KOPT-K1 (cell line): Measurements from ENCODE around the gene FGR.

Experiments
- H3K27ac ChIP-seq: fragments of 200-600 bp; sonication (generic); 2 replicates; pipeline ENCODE4 v1.5.1; 2016; ENCODE audit warnings: antibody characterized with exemption, mild to moderate bottlenecking, low read depth, low read length; ENCODE audit not compliant: poor library complexity, severe bottlenecking
- H3K36me3 ChIP-seq: fragments of 200-600 bp; sonication (generic); 2 replicates; pipeline ENCODE4 v1.5.1; 2017; ENCODE audit warnings: antibody characterized with exemption, mild to moderate bottlenecking, low read length, moderate library complexity; ENCODE audit not compliant: insufficient read depth
- H3K9me3 ChIP-seq: fragments of 200-600 bp; sonication (generic); 2 replicates; pipeline ENCODE4 v1.5.1; 2017; ENCODE audit warnings: antibody characterized with exemption, low read length, mild to moderate bottlenecking; ENCODE audit not compliant: insufficient read depth, poor library complexity, severe bottlenecking

FGR gene

DNA sequence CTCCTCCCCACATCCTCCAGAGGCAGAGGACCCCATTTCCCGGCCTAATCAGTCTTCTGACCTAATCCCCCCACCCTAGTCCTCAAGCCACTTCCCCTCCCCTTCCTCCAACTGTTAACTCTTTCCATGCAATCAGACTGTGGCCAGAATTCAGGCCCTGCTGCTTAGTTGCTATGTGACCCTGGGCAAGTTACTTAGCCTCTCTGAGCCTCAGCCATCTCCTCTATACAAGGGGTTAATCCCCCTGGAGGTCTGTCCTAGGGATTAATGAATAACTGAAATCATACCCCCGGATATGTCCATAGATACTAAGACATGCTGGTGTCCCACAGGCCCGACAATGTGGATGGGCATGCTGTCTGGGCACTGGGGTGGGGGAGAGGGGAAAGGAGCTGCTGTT lies 49.3 kb downstream of the FGR start:
- Histone ChIP-seq H3K36me3 (peaks cover 16% of the 10 kb centered on the region; the same call in 1 of the 2 replicates), H3K27ac (no peak overlapping the region), H3K9me3 (no peaks in the 10 kb centered on the region)

DNA sequence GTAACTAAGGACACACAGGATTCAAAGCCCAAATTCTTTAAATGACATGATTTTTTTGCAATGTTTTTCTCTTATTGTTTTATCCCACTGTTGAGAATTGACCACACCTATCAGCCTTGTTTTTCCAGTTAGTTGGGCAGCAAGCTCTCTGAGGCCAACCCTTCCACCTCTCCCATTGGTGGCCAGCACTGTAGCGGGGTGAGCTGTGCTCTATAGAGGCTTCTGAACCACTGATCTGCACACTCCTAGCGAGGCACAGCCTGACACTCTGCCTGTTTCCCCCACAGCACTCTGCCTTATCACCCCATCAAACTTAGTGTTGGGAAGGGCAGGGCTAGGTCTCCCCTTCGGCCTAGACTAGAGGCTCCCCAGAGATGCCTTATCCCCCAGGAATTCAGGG lies 50.5 kb downstream of the FGR start:
- H3K27ac ChIP-seq, result no peak overlapping the region
- H3K36me3 ChIP-seq, result peaks cover 12% of the 10 kb centered on the region; the same call in 1 of the 2 replicates
- no peaks in the 10 kb centered on the region for H3K9me3 ChIP-seq

DNA sequence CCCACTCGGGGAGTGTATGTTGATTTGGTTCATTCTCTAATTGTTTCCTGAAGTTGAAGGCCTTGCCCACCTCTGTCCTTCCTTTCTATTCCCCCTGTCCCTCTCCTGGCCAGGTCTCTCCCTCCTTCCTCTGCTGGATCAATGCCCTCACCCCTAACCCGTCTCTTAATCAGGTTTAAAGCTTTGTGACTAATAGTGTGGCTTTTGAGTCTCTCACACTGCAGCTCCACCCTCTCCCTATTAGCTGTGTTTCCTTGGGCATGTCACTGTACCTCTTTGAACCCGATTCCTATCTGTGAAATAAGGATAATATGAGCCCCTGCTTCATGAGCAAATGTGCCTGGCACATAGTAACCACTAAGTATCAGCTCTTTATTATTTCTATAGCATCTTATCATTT lies 51.5 kb downstream of the FGR start:
- no peak overlapping the region for H3K27ac ChIP-seq
- H3K9me3 ChIP-seq, result no peaks in the 10 kb centered on the region
- H3K36me3 ChIP-seq, result peaks cover 8% of the 10 kb centered on the region; the same call in 1 of the 2 replicates

DNA sequence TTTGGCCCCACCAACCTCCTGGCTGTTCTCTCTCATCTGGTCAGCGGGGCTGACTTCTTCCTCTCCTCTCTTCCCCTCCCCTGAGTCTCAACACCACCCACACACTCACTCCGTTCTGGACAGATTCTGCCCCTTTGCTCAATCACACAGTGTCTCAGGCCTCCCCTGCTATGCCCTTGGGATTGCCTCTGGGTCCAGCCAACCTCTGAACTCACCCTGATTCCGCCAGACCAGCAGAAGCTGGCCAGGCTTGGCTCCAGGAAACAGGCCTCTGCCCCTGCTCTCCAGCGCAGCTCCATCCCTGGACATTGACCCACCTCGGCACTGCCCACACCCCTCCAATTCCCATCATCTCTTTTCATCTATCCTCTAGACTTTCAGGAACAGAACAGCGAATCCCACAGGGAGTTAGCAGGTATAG lies 53.2 kb downstream of the FGR start:
- no peaks in the 10 kb centered on the region for H3K36me3 ChIP-seq
- H3K27ac ChIP-seq, result no peak overlapping the region
- no peaks in the 10 kb centered on the region for H3K9me3 ChIP-seq

DNA sequence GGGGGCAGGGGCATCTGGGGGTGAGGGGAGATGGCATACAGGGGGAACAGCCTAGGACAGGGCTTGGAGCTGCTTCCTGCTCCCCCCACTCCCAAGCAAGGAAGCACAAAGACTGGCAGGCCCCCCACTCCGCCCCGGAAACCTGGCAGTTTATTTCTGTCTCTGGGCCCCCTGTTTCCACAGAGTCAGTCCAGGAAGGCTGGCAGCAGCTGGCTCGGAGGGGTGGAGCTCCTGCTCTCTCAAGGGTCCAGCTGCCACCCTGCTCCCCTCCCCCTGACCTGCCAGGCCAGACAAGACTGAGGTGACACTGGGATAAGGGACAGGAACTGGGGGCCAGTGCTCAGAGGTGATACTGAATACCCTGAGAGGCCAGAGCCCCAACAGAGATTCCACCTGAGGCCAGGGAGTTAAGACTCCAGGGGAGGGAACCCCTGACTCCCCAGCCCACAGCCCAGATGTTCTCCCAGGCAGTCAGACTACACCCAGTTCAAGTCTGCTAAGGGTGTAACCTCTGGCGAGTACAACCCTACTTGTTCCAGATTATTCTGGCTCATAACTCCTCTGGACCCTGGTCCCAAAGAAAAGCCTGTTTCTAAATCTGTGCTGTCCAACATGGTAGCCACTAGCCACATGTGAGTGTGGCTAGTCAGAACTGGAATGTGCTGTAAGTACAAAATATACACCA lies 57.3 kb downstream of the FGR start:
- Histone ChIP-seq H3K9me3 (no peaks in the 10 kb centered on the region), H3K36me3 (no peaks in the 10 kb centered on the region), H3K27ac (no peak overlapping the region)

DNA sequence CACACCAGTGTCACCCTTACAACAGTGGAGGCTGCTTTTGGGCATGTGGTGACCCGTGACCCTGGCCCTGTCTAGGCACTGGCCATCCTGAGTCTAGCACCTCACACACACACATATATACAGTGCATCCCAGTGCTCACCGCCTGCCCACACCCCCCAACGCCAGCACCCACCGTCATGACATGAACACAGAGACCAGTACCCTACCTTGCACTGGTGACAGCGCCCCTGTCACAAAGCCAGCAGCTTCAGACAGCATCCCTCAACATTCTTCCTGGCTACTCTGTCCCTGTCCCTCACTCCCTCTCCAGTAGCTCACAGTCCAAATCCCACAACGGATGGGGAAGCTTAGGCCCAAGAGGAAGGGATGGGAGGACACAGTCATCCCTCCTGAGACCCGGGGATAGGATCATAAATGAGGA lies 58.2 kb downstream of the FGR start:
- no peaks in the 10 kb centered on the region for H3K36me3 ChIP-seq
- no peak overlapping the region for H3K27ac ChIP-seq
- no peaks in the 10 kb centered on the region for H3K9me3 ChIP-seq

DNA sequence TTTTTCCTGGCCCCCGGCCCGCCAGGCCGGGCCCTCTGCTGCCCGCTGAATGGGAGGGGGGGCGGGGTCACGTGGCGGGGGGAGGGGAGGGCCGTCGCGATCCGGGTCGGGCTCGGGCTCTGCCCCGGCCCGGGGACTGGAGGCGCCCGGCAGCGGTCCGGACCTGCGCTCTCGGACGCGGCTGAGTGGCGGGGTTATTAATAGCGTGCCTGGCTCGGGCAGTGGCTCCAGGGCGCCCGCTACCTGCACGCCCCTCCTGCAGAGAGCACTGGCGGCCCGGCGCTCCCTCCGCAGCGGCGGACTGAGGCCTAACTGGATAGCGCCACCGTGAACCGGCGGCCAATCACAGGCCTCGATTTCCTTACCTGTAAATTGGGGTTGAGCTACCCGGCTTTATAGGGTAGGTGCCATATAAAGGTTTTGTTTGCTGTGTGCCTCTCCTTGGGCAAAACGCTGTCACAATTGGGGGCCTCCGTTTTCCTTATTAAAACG lies 59.1 kb downstream of the FGR start:
- Histone ChIP-seq H3K36me3 (no peaks in the 10 kb centered on the region), H3K9me3 (no peaks in the 10 kb centered on the region), H3K27ac (no peak overlapping the region)

DNA sequence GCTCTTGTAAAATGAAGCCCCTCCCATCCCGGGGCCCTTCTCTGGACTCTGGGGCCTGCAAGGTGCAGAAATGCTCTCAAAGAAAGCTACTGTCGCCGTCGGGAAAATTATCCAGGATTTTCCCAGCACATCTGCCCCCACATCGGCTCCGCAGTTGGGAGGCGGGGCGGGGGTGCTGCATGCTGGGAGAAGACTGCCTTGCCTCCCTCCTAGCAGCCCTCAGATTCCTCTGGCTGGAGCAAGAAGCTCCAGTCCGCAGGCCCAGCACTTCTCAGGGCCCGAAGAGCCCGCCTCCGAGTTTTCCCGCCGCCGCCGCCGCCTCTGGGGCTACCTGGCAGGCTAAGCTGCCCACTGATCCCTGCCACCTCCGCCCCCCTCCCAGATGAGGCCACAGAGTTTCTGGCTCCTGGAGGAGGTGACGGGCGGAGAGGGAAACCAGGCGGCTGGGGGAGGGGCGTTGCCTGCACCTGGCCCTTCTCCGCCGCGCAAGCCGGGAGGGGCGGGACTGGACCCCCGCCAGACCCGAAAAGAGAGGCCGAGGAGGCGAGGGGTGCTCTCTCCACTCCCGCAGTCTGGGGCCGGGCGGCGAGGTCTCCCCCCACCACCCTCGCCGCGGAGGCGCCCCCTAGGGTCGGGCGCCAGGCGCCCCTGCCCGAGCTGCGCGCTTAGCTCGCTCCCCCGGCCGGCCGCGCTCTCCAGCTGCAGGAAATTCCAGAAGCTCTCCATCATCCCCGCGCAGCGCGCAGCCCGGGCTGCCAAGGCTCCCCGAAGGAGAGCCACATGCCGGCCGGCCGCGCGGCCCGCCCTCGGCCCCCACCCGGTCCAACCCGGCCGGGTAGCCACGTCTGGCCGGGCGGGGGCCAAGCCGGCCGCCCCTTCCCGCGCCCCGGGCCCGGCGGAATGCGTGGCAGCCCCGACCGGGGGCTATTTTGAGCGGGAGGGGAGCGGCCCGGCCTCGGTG lies 59.8 kb downstream of the FGR start:
- Histone ChIP-seq H3K9me3 (no peaks in the 10 kb centered on the region), H3K27ac (no peak overlapping the region), H3K36me3 (no peaks in the 10 kb centered on the region)

DNA sequence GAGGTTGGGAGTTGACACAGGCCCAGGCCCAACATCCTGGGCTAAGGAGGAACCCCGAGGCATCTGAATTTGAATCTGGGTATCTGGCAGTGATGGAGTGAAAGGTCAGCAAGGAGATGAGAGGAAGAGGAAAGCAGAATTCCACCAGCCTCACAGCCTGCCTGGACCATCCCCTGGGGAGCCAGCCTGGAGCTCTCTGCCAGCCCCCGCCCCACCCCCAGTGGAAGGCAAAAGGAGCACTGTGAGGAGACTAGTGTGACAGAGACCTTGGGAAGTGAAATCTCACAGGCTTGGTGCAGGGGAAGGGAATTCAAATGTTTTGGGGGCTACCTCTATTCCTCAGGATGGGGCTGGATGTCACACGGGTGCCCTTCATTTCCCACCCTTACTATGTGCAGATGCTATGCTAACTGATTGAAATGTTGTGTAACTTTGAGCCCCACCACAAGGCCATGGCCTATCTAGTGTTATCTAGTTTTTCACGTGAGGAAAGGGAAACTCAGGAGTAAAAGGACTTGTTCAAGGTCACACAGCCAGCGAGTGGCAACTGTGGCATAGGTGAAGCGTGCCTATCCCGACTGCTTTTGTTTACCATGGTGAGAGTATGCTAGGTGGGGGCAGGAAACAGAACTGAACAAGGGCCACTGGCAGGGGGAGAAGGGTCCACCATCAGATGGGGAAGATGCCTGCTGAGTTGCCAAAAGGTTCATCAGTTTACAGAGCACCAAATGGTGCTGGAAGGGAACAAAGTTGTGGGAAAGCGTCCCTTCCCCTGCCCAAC lies 60.8 kb downstream of the FGR start:
- H3K27ac ChIP-seq, result no peak overlapping the region
- H3K36me3 ChIP-seq, result no peaks in the 10 kb centered on the region
- no peaks in the 10 kb centered on the region for H3K9me3 ChIP-seq

DNA sequence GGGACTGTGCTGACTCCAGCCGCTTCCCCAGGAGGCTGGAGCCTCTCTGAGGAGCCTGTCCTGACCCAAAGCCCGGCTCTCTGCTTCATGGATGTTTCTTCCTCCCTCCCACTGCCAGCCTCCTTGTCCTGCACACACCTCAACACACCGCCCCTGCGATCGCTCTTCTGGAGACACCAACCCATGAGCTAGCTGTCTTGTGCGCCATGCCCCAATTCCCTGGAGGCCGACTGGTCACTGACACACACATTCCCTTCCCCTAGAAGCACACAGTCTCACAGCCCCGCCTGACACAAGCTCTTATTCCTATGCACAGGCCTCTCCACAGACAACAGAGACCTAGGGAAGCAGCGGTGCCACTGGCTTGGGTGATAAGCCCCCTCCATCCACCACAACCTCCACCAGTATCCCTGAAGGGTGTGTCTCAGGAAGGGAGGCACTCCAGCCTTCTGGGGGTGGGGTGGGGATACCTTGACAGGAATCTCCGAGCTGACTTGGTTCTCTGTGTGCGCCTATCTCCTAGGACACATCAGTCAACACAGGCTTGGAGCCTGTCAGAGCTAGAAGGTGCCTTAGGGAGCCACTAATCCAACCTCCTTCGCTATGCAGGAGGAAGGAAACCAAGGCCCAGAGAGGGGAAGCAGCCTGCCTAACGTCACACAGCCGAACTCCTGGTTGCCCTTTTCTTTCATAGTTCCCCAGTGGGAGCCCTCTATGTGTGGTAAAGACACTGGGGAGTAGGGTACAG lies 62.1 kb downstream of the FGR start:
- Histone ChIP-seq H3K36me3 (no peaks in the 10 kb centered on the region), H3K27ac (peak overlapping the region; percentile 3), H3K9me3 (no peaks in the 10 kb centered on the region)

DNA sequence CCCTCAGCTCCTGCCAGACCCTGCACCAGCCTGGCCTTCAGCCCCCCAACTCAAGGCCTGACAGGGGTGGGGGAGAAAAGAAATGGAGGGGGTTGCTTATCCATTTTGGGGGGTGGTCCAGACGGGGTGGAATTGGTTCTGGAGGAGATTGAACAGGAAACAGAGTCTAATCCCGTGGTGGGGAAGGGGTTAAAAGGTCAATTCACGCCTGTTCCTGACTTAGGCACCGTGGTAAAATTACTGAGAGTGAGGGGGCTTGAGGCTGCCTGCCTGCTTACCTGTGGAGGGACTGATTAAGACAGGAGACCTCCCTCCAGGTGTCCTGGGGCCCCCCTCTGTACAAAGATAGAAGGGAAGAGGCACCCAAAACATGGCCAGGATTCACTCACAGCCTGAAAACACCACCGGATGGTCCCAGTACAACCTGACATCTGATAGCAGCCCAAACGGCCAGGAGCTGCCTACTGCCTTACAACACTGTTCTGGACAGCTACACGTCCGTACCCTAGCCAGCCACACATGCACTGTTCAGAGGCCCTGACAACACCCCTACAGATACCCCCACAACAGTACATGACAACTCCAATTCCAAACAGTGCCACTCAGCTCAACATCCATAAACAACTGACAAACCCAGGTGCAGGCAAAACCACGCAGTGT lies 62.8 kb downstream of the FGR start:
- no peaks in the 10 kb centered on the region for H3K36me3 ChIP-seq
- peak overlapping the region; percentile 3 for H3K27ac ChIP-seq
- H3K9me3 ChIP-seq, result no peaks in the 10 kb centered on the region

DNA sequence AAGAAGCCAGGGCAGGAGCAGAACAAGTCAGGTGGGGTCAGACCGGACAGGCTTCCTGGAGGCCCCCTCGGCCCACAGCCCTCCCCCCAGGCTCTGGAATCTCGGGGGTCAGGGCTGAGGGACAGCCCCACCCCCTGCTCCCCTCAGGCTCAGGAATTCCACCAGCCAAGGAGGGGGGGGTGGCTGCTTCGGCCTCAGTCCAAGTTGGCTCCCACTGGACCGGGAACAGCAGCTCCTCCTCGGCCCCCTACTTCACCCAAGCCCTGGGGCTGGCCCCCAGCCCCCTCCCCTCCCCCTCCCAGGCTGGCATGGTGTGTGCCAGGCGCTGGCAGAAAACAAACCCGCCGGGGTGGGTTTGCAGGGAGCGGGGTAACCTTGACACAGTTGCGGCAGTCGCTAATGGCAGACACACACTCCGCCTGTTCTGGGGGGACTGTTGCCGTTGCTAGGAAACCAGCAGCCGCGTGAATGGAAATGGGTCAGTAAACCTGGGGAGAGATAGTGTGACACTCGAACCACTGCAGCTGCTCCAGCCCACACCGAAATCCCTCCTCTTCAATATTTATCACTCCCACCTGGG lies 63.5 kb downstream of the FGR start:
- no peaks in the 10 kb centered on the region for H3K36me3 ChIP-seq
- H3K27ac ChIP-seq, result peak overlapping the region; percentile 3
- no peaks in the 10 kb centered on the region for H3K9me3 ChIP-seq

DNA sequence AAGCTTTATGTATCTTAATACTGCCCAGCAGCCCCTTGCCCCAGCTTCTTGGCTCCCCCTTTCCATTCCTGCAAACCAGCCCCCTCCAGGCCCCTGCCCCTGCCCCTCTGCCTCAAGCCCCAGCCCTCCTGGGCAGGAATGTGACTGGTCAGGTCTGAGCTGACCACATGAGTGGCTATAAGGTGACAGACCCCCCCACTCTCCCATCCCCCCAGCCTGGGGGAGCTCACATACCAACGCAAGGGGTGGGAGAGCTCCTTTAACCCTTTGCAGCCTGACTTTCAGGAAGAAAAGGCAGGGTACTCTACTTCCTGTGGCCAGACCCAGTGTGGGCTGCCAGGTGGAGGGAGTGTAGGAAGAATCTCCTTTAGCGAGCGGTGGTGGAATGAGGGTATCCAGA lies 64.2 kb downstream of the FGR start:
- no peak overlapping the region for H3K27ac ChIP-seq
- no peaks in the 10 kb centered on the region for H3K9me3 ChIP-seq
- H3K36me3 ChIP-seq, result no peaks in the 10 kb centered on the region

DNA sequence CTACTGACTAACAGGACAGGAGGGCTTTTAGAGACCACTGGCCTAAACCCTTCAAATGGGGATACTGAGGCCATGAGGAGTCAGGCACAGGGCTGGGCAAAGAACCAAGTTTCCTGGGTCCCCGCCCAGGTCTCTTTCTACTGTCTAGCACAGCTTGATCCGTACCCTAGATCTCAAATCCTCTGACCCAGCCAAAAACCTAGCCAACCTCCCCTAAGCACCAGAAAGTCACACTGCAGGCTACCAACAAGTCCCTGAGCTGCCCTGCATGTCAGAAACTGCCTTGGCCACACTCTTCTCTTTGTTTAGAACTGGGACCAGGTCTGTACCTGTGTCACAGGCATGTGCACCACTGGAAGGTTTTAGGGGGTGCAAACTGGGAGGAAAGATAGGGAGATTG lies 64.6 kb downstream of the FGR start:
- Histone ChIP-seq H3K36me3 (no peaks in the 10 kb centered on the region), H3K9me3 (no peaks in the 10 kb centered on the region), H3K27ac (no peak overlapping the region)
